GM12873 (cell line): Measurements from ENCODE around the gene NDUFS4.

Experiments
- TF ChIP-seq, protein P1 (sequence below): IDR thresholded peaks from 2 replicates; pipeline ENCODE4 v1.5.1; 2012; ENCODE audit warnings: low read depth, mild to moderate bottlenecking, moderate library complexity, low read length, control low read depth; ENCODE audit not compliant: insufficient read depth; ENCODE audit errors: missing control alignments

The NDUFS4 gene

DNA sequence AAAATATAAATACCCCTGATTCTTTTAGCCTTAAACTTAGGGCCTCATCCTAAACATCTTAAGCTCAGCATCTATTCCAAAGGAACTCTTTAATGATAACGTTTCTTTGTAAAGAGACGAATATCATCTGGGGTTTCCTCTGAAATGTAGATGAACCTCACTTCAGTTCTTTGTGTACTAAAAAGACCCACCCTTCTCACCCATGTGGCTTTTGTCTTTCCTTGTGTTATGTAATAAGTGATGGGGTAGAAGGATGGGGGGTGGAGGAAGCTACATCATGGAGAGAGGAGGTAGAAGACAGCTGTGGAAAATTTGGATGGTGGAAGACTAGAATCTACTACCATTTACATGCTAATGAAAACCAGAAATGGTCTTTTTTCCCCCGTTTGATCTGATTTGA is 111.0 kb downstream of the NDUFS4 start:
- TF ChIP-seq, protein P1, sequence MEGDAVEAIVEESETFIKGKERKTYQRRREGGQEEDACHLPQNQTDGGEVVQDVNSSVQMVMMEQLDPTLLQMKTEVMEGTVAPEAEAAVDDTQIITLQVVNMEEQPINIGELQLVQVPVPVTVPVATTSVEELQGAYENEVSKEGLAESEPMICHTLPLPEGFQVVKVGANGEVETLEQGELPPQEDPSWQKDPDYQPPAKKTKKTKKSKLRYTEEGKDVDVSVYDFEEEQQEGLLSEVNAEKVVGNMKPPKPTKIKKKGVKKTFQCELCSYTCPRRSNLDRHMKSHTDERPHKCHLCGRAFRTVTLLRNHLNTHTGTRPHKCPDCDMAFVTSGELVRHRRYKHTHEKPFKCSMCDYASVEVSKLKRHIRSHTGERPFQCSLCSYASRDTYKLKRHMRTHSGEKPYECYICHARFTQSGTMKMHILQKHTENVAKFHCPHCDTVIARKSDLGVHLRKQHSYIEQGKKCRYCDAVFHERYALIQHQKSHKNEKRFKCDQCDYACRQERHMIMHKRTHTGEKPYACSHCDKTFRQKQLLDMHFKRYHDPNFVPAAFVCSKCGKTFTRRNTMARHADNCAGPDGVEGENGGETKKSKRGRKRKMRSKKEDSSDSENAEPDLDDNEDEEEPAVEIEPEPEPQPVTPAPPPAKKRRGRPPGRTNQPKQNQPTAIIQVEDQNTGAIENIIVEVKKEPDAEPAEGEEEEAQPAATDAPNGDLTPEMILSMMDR: no peak

DNA sequence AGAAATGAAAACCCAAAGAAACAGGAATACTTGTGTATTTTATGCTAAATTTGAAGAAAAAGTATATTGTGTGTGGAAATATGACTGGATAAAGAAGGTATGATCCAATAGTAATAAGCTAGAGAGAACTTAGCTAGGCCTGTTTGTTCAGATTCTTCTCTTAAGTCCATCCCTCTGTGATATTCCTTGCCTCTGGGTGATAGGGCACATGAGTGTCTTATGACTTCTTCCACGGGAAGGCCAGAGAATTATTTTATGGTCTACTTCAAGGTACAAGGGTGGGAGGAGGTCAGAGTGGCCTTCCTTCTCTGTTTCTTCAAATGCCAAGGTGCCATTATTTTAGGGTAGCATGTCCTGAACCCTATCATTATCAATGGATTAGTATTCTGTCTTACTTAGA is 113.7 kb downstream of the NDUFS4 start:
- TF ChIP-seq, protein P1: no peak

DNA sequence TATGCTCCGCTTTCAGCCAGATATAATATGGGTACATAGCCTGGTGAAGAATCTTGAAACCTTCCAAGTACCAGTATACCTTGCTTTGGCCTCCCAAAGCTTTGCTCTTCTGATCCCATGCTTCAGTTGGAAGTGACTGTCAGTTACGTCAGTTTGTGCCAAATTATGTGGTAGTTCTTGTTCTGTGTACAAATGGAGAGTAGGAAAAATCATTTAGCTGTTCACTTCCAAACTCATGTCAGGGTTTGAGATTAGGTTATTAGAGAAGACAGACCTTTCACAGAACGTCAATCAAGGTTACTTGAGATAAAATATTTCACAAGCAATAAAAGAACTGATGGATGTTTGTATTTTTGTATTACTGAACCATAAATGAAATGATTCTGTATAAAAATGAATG is 117.2 kb downstream of the NDUFS4 start:
- TF ChIP-seq, protein P1: no peak

DNA sequence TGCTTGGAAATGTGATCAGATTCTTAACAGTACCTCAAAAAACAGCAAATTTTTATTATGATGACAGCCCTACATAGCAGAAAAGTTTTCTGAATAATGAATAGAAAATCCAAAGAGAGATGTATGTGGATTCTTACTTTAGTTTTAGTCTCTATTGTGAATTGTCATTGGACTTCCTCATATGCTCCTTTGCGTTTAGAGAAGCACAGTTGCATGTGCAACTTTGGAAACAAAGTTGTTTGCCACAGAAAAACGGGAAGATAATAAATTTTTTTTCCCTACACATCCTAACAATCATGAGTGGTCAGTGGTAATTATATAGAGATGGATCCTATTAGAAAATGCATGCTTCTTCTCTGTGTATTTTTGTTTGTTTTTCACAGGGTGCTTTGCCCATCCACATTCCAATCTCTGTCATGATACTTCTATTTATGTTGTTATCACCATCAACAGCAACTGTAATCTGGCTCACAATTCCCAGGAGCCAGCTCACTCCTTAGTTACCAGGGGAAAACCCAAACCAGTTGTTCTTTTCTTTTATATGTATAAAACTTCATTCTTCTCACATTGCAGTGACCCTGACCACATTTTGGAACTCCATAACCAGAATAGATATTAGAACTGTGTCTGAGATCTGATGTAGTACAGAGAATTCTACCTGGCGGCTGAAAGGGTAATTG is 118.7 kb downstream of the NDUFS4 start:
- TF ChIP-seq, protein P1: no peak

DNA sequence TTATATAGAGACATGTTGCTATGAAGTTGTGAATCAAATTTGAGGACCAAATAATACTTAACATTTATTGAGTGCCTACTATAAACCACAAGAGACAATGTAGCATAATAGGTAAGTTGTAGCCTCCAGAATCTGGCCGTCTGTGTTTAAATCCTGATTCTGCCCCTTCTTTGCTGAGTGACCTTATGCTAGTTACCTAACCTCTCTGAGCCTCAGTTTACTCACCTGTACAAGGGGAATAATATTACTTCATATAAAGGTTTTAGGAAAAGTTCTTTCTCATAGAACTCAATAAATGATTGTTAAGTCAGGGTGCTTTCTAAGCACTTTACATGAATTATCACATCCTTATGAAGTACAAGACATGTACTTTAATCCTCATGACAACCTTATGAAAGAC is 120.6 kb downstream of the NDUFS4 start:
- TF ChIP-seq, protein P1: no peak

DNA sequence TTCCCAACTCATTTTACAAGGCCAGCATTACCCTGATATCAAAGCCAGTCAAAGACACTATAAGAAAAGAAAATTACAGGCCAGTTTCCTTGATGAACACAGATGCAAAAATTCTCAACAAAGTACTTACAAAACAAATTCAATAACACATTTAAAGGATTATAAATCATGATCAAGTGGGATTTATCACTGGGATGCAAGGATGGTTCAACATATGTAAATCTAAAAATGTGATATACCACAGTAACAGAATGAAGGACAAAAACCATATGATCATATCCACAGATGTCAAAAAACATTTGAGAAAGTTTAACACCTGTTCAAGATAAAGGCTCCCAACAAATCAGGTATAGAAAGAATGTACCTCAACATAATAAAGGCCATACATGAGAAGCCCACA is 130.6 kb downstream of the NDUFS4 start:
- TF ChIP-seq, protein P1: no peak

DNA sequence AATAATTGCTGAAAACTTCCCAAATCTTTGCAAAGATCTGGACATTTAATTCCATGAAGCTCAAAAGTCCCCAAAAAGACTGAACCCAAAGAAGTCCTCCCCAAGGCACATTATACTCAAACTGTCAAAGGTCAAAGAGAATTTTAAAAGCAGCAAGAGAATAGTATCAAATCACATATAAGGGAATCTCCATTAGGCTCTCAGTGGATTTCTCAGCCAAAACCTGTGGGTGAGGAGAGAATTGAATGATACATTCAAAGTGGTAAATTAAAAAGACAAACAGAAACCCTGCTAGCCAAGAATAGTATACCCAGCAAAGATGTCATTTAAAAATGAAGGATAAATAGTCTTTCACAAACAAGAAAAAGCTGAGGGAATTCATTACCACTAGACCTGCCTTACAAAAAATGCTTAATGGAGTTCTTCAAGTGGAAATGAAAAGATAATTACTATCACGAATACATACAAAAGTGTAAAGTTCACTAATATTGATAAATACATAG is 134.1 kb downstream of the NDUFS4 start:
- TF ChIP-seq, protein P1: no peak

DNA sequence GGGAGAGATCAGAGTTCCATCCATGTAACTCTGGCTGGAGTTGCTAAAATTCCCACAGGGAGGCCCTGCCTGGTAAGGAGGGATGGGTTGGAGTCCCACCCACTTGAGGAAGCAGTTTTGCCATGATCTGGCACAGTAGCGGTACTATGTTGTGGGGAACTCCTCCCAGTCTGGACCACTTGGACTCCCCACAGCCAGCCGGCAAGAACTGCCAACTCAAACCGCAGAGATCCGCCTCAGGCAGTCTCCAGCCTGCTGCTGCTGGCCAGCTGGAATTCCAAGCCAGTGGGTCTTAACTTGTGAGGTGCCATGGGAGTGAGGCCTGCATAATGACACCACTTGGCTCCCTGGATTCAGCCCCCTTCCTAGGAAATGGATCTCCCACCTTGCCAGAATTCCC is 151.9 kb downstream of the NDUFS4 start:
- TF ChIP-seq, protein P1: no peak
